HG03045 (cell line): ENCODE measurements around the gene NKAIN1.

ENCODE experiments used
- ATAC-seq: cut with Tn5 transposase; IDR thresholded peaks from one replicate; pipeline ENCODE4 v1.9.1; 2021; ENCODE audit warnings: mild to moderate bottlenecking, moderate library complexity; ENCODE audit not compliant: unreplicated experiment

Gene NKAIN1

GRCh38 chr1:31234123-31234708 is 5.5 kb downstream of the NKAIN1 start:
- no peak for ATAC-seq

GRCh38 chr1:31232689-31233088 is 7.0 kb downstream of the NKAIN1 start:
- ATAC-seq: no peak

DNA sequence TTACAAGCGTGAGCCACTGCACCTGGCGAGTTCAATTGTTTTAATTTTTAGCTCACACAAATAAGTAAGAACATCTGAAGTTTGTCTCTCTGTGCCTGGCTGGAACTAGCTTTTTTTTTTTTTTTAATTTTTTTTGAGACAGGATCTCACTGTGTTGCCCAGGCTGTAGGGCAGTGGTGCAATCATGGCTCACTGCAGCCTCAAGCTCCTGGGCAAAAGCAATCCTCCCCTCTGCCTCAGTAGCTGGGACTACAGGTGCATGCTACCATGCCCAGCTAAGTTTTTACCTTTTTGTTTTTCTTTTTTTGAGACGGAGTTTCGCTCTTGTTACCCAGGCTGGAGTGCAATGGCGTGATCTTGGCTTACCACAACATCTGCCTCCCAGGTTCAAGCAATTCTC is 7.9 kb downstream of the NKAIN1 start:
- ATAC-seq: no peak

DNA sequence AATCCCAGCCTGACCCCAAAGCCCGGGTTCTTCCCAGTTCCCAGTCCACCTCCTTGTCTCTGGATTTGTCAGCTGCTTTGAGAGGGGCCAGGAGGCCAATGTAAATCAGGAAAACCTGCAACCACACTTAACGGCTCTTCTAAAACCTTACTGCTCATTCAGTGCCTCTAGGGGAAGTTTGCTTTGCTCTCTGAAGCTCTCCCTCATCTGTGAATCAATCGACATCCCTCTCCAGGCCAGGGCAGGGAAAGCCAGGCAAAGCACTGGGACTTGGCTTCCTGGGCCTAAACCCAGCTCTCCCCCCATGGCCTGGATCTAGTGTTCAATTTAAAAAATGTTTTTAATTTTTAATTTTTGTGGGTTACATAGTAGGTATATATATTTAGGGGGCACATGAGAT is 9.3 kb downstream of the NKAIN1 start:
- no peak for ATAC-seq

DNA sequence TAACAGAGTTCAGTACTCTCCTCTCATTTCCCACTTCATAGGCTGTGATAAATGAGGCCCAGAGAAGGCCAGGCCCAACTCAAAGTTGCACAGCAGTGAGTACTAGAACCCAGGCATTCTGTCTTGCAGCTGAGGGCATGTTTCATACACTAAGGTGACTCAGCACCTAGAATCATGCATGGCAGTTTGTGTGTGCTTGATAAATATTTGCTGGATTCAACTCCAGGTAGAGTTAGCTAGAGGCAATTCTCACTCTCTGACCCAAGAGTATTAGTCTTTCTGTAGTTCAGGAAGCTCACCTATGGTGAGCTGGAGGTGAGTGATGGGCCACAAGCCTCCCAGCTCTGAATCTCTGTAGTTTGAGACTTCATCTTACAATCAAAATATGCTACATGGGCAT is 10.7 kb downstream of the NKAIN1 start:
- ATAC-seq: no peak

DNA sequence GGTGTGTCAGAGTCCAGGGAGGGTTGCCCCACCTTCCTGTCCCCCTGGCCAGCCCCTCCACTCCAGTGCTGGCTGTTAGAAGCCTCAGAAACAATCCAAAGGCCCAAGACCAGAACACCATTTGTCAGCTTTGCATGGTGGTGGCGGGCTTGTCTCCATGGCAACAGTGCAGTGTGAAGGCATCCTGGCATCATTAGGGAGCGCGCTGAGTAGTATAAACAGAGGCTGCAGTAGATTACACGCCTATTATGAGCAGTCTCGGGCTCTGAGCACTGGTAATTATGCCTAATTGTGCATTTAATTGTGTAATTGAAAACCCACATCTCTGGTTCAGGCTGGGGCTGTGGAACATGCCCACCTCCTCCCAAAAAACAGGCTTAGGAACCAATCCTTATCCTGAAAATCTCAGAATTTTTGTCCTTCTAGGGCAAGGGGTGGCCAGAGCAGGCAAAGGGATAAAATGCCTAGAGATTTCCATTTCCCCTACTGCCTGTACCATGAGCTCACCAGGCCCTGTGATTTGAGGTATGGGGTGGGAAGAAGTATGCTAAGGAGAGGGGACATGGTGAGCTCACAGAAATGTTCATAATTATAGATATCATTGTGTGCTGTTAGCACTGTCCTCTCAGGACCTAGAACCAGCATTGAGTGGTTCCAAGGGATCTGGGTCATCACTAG is 11.7 kb downstream of the NKAIN1 start:
- ATAC-seq: no peak

DNA sequence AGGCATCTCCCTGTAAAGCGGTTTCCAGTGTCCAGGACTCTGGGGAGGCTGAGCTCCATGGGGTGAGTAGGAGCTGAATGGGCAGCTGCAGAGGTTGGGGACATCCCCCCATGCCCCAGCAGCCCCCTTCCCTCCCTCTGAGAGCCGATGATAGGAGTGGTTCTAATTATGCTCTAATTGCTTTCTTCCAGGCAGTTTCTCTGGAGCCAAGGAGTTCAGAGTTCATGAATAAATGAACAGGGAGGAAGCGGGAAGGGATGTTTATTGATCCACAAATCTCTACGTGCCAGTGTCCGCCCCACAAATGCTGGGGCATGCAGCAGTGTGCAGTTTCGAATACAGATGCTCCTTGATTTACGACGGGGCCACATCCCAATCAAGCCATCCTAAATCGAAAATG is 15.6 kb downstream of the NKAIN1 start:
- no peak for ATAC-seq

GRCh38 chr1:31222176-31222575 is 17.5 kb downstream of the NKAIN1 start:
- no peak for ATAC-seq

DNA sequence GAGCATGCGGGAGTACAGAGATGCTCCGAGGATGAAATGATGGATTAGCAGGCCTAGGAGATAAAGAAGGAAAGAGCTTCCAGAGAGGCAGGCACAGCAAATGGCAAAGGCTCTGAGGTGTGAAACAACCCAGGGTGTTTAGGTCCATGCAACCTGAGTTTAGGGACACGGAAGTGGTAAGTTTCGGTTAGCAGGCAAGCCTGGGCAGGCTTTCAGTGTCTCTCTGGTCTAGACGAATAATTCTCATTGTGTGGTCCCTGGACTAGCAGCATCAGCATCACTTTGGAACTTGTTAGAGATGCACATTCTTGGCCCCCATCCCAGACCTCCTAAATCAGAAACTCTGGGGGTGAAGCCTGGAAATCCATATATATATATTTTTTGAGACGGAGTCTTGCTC is 18.6 kb downstream of the NKAIN1 start:
- ATAC-seq: no peak

GRCh38 chr1:31219489-31219888 is 20.2 kb downstream of the NKAIN1 start:
- no peak for ATAC-seq

DNA sequence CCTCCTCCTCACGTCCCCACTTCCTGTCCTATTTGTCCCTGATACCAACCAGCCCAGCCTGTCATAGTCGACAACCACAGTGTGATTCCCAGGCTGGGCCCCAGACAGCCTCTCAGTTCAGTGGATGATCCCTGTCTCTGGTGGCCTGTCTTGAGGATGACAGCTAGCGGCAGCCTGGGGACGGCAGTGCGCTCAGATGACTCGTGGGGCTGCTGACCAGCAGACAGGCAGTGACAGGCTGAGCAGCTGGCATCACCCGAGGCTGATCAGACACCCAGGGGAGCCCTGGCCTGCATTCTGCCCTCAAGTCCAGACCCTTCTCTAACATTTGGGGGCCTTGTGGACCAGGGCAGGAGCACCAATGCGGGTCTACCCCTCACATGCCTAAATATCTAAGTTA is 21.0 kb downstream of the NKAIN1 start:
- ATAC-seq: no peak

GRCh38 chr1:31216016-31216415 is 23.7 kb downstream of the NKAIN1 start:
- no peak for ATAC-seq

GRCh38 chr1:31215065-31215570 is 24.6 kb downstream of the NKAIN1 start:
- no peak for ATAC-seq

GRCh38 chr1:31214316-31215064 is 25.2 kb downstream of the NKAIN1 start:
- ATAC-seq: no peak

DNA sequence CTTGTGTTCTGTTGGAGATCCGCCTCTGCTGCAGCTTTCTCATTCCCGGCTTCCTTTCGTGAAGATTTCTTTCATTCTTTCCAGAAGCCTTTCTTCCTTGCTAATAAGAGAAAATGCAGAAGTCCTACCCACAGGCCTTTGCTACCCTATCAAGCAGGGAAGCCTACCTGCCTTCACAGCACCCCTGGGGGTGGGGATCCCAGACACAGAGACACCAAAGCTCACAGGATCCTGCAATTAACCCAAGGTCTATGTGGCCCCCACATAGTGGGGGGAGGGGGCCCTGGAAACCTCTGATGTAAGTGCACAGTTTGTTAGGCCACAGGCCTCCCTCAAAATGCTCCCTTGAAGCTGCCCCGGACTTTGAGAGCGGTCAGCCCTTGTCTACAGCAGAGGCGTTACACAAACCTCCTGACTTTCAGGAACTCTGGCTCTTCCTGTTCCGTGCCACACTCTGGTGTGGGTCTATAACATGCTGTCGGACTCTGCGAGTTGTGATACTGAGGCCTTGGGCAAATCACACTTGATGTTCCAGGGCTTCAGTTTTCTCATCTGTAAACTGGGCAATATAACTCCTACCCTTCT is 31.2 kb downstream of the NKAIN1 start:
- no peak for ATAC-seq

DNA sequence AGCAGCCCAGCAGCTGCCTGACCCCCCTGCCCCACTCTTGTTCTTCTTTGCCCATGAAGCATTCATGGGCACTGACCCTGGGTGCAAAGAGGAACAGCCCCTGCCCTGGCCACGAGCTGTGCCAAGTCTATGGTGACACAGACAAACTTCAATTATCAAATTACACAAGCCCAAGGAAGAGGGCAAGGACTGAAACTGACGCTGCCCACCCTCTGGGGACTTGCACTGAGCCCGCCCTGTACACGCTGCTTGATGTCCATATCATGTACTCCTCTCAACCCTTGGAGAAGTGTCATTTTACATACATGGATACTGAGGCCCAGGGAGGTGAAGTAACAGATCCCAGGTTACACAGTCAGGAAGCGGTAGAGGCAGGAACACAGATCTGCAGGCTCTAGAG is 32.1 kb downstream of the NKAIN1 start:
- ATAC-seq: no peak

DNA sequence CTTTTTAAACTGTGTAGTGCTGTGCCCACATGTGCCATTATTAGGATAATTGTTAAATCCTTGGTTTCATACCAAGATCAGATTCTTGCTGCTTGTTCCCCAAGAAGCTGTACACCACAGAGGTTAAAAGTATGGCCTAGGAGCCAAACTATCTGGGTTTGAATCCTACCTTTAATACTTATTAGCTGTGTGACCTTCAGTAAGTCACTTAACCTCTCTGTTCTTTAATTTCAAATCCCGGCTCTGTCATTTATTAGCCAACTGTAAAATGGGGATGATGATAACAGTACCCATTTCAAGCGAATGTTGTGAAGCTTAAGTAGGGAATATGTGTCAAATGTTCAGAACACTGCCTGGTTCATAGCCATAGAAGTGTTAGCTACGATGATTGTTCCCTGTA is 32.6 kb downstream of the NKAIN1 start:
- ATAC-seq: no peak

GRCh38 chr1:31203215-31203614 is 36.5 kb downstream of the NKAIN1 start:
- no peak for ATAC-seq

GRCh38 chr1:31201931-31202360 is 37.7 kb downstream of the NKAIN1 start:
- ATAC-seq: no peak

GRCh38 chr1:31199949-31200348 is 39.7 kb downstream of the NKAIN1 start:
- no peak for ATAC-seq

GRCh38 chr1:31199236-31199790 is 40.4 kb downstream of the NKAIN1 start:
- no peak for ATAC-seq
